GM21717 (cell line): ENCODE measurements around the gene MBD3L2.
"Not testable (repeated sequence)": the region's sequence is repeated elsewhere in the genome, so short reads cannot be mapped to it uniquely, and the experiment has no call there.

Experiments used
- ATAC-seq: cut with Tn5 transposase; IDR thresholded peaks from one replicate; pipeline ENCODE4 v1.9.1; 2021; ENCODE audit warnings: mild to moderate bottlenecking, moderate library complexity; ENCODE audit not compliant: unreplicated experiment

MBD3L2 gene

DNA sequence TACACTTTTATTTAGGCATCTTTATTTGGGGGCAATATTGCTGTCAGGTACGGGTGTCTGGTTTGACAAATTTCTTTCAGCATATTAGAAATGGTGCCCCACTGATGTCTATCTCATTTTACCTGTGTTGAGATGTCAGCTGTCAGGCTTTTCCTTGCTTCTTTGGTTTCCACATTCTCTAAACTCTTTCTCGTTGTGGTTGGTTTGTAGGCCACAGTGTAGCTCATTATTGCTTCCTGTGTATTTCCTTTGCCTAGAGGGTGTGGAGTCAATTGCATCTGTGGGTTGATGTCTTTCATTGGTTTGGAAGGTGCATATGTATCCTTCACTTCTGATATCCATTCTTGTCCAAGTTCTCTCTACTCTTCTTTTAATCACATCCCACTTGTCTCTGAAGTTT, 10.9 kb downstream of the MBD3L2 start:
- ATAC-seq, result not testable (repeated sequence)

DNA sequence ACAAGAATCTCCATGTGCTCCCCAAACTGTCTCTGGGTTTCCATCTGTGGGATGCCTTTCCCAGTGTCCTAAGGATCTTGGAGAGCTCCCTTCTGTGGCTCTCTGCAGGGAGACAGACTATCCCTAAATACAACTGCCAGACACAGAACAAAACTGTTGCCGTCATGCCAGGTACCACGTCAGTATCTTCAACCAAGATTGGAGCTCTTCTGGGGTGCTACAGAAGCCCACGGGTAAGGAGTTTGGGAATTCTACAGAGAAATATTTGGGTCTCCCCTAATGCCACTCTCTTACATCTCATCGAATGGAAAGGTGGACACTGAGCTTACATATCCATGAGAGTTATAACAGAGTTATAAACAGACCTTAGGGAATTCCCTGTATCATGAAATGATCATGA, 14.2 kb downstream of the MBD3L2 start:
- ATAC-seq, result no peak

DNA sequence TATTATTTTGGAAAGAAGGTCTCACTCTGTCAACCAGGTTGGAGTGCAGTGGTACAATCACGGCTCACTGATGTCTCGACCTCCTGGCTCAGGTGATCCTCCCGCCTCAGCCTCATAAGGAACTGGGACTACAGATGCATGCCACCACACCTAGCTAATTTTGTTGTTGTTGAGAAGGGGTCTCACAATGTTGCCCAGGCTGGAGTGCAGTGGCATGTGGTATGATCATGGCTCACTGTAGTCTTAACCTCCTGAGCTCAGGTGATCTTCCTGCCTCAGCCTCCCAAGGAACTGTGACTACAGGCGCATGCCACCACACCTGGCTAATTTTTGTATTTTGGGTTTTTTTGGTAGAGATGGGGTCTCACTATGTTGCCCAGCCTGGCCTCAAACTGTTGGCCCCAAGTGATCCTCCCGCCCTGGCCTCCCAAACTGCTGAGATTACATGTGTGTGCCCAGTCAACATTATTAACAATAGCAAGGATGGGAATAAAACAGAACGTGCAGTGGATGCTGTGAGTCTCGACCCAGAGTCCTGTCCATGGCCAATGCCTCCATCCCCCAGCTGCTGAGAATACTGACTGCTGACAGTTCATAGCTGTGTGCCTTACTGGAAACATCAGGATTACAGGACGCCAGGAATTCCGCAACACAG, 14.8 kb downstream of the MBD3L2 start:
- no peak for ATAC-seq

DNA sequence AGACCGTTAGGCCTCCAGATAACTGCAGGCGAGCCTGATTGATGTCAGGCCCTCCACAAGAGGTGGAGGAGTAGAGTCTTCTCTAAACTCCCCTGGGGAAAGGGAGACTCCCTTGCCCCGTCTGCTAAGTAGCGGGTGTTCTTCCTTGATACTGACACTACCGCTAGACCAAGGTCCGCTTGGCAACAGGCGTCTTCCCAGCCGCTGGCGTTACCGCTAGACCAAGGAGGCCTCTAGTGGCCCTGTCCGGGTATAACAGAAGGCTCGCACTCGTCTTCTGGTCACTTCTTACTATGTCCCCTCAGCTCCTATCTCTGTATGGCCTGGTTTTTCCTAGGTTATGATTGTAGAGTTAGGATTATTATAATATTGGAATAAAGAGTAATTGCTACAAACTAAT, 18.0 kb downstream of the MBD3L2 start:
- not testable (repeated sequence) for ATAC-seq

DNA sequence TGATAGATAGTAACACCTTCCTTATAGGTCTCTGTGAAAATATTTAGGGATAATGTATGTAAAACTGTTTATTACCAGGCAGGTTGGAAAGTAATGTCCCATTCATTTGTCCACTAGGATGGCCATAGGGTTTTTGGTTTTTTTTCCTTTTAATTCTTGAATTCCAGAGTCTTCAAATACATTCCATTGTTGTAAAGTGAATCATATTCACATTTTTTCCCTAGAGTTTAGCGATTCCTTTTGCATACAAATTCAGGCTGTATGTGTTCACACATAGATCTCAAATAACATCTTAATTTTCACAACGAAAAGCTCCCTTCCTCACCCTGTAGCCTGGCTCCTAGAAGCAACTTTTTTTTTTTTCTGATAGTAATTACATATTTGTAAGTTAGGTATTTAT, 18.6 kb downstream of the MBD3L2 start:
- ATAC-seq, result no peak

DNA sequence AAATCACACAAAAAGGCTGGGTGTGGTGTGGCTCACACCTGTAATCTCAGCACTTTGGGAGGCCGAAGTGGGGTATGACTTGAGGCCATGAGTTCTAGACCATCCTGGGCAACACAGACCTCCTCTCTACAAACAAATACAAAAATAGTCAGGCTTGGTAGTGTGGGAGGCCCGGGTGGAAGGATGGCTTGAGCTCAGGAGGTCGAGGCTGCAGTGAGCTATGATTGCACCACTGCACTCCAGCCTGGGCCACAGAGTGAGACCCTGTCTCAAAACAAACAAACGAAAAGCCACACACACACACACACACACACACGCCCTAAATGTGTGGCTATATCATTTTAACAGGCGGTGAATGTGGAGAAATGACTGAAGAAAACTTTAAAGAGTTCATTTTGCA, 19.5 kb downstream of the MBD3L2 start:
- ATAC-seq, result no peak

DNA sequence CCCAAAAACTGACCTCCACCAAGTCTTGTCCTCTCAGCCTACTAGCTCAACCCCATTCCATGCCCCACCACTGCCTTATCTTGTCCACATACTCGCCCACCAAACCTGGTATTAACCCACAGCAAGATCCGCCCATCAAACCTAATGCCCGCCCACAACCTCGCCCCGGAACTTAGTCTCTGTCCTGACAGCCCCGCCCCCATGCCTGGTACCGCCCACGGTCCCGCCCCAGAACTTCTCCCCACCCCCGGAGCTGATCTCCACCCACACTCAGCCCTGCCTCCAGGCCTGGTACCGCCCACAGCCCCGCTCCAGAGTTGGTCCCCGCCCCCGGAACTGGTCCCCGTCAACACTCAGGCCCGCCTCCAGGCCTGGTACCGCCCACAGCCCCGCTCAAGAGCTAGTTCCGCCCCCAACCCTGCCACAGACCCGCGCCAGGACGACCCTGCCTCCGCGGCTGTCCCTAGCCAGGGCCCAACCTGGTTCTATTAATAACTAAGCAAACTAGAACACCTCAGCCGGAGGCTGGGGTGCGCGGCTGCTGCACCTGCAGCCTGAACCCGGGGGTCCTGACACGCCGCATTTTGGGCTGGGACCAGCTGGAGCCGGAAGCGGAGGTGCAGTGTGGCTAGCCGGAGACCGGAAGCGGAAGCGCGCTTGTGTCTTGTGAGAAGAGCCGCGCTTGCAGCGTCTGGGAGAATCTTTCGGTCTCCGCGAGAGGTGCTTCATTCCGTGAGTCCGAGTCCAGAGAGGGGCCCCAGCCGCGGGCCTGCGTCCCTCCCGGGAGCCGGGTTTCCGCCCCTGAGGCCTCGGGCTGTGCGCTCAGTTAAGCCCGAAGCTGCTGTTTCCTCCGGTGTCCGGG, 20.2 kb downstream of the MBD3L2 start, which contains the start of gene ZNF557:
TSS of gene ZNF557 (plus strand) at position 662 of the 862 bp plus-strand sequence. CDS start 5,372 bp downstream, outside the sequence.
- peak; percentile 89 for ATAC-seq

DNA sequence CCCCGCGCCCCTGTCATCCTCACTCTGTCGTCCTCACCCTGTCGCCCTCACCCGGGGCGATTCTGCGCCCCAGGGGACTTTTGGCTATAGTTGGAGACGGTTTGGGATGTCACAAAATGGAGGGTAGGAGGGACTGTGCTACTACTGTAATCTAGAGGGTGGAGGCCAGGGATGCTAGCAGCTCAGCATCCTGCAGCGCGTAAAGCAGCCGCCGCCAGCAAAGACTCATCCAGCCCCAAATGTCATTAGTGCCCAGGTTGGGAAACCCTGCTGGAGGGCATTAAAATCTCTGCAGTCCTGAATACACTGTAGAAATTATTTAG, 20.7 kb downstream of the MBD3L2 start:
- ATAC-seq, result peak; percentile 19

DNA sequence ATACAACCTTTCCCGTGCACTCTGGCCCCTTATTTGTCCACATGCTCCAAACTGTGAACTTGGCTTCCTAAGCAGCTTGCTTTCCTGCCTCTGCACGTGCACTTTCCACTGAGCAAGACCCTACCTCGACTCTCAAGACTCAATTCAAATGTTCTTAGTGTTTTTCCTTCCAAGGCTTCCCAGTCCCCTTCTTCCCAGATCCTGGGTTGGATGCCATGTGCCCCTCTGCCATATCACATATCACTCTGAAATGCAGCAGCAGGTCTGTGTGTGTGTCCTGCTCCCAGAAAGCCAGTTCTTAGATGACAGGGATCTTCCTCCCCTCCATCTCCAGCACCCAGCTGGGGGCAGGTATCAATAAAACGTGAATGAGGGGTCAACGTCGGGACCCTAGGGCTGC, 23.4 kb downstream of the MBD3L2 start:
- no peak for ATAC-seq

DNA sequence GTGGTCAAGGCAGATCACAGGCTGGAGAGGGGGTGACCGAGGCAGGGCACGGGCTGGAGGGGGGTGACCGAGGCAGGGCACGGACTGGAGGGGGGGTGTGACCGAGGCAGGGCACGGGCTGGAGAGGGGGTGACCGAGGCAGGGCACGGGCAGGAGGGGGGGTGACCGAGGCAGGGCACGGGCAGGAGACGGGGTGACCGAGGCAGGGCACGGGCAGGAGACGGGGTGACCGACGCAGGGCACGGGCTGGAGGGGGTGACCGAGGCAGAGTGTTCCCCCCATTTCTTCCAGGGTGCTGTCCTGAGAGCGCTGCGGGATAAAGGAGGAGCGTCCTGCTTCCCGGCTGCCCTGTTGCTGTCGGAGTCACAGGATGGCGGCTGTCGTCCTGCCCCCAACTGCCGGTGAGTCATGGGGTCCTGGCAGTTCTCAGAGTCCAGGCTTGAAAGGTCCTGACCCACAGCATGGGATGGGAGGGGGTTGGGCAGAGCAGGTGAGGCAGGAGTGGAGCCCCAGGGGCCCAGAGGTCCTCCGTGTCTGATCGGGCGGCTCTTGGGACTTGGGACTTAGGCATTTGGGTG, 25.7 kb downstream of the MBD3L2 start:
- ATAC-seq, result no peak

DNA sequence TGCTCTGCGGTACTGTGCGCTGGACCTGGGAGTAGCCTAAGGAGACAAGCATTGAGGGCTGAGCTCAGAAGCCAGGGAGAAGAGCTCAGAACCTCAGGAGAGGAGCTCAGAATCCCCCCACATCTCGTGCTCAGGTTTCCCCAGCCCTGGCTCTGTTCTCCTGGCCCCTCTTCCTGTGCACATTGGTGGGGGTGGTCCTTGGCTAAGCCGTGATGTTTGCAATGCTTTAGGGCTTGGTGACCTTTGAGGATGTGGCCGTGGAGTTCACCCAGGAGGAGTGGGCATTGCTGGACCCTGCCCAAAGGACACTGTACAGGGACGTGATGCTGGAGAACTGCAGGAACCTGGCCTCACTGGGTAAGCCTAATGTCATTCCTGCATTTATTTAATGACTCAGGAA, 27.0 kb downstream of the MBD3L2 start:
- no peak for ATAC-seq

DNA sequence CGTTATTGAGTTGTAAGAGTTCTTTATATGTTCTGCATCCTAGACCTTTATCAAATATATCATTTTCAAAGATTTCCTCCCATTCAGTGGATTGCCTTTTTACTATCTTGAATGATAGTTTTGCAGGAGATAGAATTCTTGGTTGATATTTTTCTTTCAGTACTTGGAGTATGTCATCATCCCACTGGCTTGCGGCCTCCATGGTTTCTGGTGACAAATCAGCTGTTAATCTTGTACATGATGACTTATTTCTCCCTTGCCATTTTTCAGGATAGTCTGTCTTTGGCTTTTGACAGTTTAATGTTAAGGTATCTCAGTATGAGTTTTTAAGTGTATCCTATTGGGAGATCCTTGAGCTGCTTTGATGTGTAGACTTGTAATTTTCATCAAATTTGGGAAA, 28.9 kb downstream of the MBD3L2 start:
- no peak for ATAC-seq

DNA sequence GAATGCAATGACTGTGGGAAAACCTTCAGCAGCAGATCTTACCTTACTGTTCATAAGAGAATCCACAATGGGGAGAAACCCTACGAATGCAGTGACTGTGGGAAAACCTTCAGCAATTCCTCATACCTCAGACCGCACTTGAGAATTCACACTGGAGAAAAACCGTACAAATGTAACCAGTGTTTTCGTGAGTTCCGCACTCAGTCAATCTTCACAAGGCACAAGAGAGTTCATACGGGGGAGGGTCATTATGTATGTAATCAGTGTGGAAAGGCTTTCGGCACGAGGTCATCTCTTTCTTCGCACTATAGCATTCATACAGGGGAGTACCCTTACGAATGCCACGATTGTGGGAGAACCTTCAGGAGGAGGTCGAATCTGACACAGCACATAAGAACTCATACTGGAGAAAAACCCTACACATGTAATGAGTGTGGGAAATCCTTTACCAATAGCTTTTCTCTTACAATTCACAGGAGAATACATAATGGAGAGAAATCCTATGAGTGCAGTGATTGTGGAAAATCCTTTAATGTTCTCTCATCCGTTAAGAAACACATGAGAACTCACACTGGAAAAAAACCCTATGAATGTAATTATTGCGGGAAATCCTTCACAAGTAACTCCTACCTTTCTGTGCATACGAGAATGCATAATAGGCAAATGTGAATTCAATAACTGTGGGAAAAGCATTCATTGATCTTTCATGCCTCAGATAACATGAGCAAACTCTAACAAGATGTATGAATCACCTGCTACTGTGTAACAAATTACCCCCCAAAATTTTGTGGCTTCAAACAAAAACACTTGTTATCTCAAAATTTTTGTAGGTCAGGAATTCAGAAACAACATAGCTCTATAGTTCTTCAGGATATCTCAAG, 34.2 kb downstream of the MBD3L2 start:
- ATAC-seq, result no peak

DNA sequence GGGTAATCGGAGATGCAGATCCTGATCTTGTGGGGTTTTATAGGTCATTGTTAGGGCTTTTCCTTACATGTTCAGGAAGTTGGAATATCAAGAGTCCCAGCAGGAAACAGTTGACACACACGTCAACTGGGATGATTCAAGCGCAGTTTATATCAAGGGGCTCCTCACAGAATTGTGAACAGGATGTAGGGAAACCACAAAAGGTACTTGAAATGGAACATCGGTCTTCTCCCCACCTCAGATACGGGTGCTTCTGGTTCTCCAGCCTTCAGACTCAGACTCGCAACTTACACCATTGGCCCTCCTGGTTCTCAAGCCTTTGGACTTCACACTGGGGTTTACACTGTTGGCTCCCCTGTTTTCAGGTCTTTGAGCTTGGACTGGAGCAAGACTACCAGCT, 39.9 kb downstream of the MBD3L2 start:
- ATAC-seq, result no peak

DNA sequence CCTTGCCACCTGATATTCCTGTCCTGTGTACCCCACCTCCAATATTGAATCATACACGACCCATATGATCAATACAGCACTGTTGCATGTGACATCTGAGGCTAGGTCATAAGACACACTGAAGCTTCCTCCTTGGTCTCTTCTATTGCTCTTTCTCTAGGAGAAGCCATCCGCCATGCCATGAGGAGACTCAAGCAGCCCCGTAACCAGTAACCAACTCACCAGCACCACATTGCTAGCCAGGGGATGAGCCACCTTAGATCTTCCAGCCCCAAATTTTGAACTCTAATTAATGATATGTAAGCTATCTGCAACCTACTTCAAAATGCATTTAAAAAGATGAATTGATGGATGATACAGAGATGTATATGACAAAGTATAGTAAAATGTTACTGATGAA, 49.0 kb downstream of the MBD3L2 start:
- ATAC-seq, result no peak

DNA sequence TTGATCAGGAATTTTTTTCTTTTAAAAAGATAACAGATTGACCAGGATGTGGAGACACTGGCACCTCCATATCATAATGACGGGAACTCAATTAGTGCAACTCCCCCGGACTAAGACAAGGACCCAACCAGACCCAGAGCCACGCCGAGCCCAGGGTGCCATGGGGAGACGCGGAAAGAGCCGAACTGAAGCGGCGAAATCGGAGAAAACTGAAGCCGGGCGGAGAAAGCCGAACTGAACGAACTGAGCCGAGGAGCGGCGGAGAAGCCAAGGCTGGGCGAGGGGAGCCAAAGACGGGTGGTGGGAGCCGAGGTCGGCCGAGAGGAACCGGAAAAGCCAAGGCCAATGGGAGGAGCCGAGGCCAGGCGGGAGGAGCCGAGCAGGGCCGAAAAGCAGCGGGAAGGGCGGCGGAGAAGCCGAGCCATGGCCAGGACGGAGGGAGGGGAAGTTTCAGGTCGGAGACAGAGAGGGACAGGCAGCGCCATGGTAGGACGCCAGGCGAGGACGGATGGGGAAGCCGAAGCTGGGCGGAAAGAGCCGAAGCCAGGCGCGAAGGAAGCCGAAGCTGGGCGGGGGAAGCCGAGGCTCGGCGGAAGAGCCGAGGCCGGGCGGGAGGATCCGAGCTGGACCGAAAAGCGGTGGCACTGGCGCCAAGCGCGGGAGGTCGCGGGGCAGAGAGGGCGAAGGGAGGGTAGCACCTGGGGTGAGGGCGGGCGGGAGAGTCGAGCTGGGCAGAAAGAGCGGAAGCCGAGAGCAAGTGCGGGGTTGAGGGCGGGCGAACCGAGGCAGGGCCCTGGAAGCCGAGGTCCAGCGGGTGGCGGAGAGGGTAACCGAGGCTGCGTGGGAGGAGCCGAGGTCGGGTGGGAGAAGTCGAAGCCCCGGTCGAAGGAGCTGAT, 49.8 kb downstream of the MBD3L2 start:
- ATAC-seq, result peak; percentile 69

DNA sequence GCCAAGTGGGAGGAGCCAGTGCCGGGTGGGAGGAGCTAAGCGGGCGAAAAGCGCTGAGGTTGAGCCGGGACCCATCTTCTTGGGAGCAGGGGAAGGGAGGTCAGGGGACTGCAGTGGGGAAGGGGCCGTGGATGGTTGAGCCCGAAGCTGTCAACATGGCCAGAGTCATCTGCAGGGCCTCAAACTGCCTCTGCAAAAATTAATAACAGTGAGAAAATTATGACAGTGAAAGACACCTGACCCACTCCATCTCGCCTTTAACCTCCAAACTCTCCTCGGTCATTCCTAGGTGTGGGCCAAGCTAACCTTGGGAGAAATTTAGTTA, 50.4 kb downstream of the MBD3L2 start:
- no peak for ATAC-seq
